Mucosa of descending colon (tissue), 3 donors: ENCODE results near the gene VARS1. TPM values are rescaled to one million over a fixed set of nuclear protein-coding genes. Genes with fewer than 3 reads are reported as not detected.

Experiments used
- ATAC-seq: fragments of 200-7000 bp; cut with Tn5 transposase; one replicate; pipeline ENCODE4 v1.9.1; 2020; ENCODE audit warnings: mild to moderate bottlenecking, moderate library complexity
- DNase-seq, 3 donors: peaks; one replicate each; pipeline ENCODE4 v3.0.0-alpha.2; 2020
- H3K36me3 ChIP-seq: fragments of 200-600 bp; one replicate; pipeline ENCODE4 v1.8.0; 2021; ENCODE audit warnings: low read depth, mild to moderate bottlenecking
- H3K4me1 ChIP-seq: fragments of 200-600 bp; one replicate; pipeline ENCODE4 v1.8.0; 2021; ENCODE audit warnings: low read depth, mild to moderate bottlenecking
- H3K4me3 ChIP-seq: fragments of 200-600 bp; one replicate; pipeline ENCODE4 v1.8.0; 2021; ENCODE audit warnings: mild to moderate bottlenecking
- H3K9me3 ChIP-seq: fragments of 200-600 bp; one replicate; pipeline ENCODE4 v1.8.0; 2021; ENCODE audit warnings: mild to moderate bottlenecking
- CTCF ChIP-seq: fragments of 200-600 bp; IDR thresholded peaks from one replicate; pipeline ENCODE4 v1.8.0; 2022; ENCODE audit warnings: antibody characterized with exemption, mild to moderate bottlenecking
- intact Hi-C, 2 donors: fragments of 100-400 bp; cut with DNase I in 1 of 2; cut with micrococcal nuclease in 1 of 2; formaldehyde crosslinking; loops; one replicate each; pipeline versions ENCODE4 v1.11.0 to v1.11.1; 2022; cut with DNase I, micrococcal nuclease
- total RNA-seq, 3 donors: library from RNA; stranded (reverse); fragmentation: NEBNext Ultra II Directional in 2 of 3; extraction: Animal tissue kit (Norgen Biotek cat#: 25700) in 2 of 3; gene quantifications; one replicate each; pipeline versions ENCODE4 v1.2.1 to v1.2.4, GENCODE V29; 2021 to 2023
- donor health status: DM: no; HTN: no; CAD: no; lungs with moderate emphysema.
- donor health status: DM: no; HTN: no; CAD: no.
- donor health status: DM: no; HTN: yes; CAD: no.

The VARS1 gene
- total RNA-seq, 3 donors from 2014 or later: 41.7 to 65.8 (median 45.0) TPM

DNA sequence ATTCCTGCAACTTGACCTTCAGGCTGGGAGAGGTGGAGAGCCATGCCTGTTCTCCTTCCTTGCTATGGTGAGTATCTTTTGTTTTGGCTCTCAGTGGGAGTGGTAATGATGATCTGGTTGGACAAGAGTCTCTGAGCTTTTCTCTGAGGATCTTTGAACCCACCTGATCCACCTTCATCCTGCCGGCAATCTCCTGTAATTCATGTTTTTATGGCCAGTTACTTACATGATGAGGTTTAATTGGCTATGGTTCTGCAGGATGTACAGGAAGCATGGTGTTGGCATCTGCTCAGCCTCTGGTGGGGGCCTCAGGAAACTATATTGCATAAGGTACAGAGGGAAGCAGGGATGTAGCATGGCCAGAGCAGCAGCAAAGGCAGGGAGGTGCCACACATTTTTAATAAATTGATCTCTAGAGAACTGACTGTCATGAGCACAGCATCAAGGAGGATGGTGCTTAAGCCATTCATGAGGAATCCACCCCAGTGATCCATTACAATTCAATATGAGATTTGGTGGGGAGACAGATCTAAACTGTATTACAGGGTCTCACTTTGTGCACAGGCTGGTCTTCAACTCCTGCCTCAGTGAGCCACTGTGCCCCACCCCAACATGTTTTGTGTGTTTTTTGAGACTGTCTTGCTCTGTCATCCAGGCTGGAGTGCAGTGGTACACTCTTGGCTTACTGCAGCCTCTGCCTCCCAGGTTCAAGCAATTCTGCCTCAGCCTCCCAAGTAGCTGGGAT lies 42.0 kb upstream of the VARS1 start:
- Histone ChIP-seq H3K4me3 (no peak overlapping the region), H3K36me3 (no peaks in the 10 kb centered on the region), H3K4me1 (peaks cover 36% of the 10 kb centered on the region), H3K9me3 (no peaks in the 10 kb centered on the region)
- intact Hi-C loops: no loop called here
- no peak for TF ChIP-seq CTCF
- ATAC-seq (peak; percentile 56), DNase-seq (peak in 1 of 3 donors; percentile 72)

DNA sequence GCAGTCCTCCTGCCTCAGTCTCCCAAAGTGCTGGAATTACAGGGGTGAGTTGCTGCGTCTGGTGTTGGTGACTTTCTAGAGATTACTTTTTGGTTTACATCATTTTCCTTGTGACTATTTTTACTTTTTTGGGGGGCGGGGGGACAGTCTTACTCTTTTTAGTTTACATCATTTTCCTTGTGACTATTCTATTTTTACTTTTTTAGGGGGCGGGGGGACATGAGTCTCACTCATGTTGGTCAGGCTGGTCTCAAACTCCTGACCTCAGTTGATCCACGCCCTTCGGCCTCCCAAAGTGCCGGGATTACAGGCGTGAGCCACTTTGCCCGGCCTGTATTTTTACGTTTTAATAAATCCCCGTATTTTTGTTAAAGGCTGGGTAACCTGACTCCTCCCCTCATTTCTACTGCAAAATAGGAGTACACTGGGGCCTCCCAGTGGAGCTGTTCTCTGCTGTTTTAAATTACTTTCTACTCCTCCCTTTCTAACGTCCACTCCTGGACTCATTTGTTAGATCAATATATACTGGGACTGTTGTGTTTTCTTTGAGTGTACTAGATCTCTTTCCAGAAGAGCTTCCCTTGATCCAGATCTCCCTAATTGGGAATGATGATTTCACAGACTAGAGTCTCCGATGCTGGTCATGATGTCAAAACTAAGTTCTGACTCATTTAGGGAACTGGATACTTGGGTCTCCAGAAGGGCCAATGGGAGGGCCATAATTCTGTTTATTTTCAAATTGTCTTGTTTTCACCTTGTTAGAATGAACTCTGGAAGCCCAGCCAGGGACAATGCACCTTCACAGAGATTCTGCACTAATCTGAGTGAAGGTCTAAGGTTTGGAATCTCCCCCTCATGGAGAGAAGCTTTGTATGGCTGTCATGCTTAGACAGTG lies 41.2 kb upstream of the VARS1 start:
- no peak overlapping the region for H3K4me3 ChIP-seq
- H3K4me1 ChIP-seq: peaks cover 43% of the 10 kb centered on the region
- no peaks in the 10 kb centered on the region for H3K36me3 ChIP-seq
- TF ChIP-seq CTCF: no peak
- ATAC-seq (no peak), DNase-seq (peak in 1 of 3 donors; percentile 18)
- H3K9me3 ChIP-seq: no peaks in the 10 kb centered on the region
- intact Hi-C loops: no loop called here

DNA sequence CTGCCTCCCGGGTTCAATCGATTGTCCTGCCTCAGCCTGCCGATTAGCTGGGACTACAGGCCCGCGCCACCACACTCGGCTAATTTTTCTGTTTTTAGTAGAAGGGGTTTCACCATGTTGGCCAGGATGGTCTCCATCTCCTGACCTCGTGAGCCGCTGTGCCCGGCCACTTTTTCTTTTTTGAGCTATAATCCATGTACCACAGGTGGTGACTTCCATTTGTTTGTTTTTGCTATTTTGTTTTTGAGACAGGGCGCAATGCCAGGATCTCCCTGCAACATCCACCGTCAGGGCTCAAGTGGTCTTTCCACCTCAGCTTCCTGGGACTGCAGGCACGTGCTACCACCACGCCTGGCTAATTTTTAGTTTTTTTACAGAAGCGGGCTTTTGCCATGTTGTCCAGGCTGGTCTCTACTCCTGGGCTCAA lies 40.5 kb upstream of the VARS1 start:
- intact Hi-C loops: no loop called here
- Histone ChIP-seq H3K9me3 (no peaks in the 10 kb centered on the region), H3K4me1 (peaks cover 50% of the 10 kb centered on the region), H3K36me3 (no peaks in the 10 kb centered on the region), H3K4me3 (no peak overlapping the region)
- peak in 1 of 3 donors; percentile 28 for DNase-seq
- ATAC-seq: no peak
- no peak for TF ChIP-seq CTCF

GRCh38 chr6:31834367-31835250 lies 39.1 kb upstream of the VARS1 start:
- peak; percentile 92 to 93 (median 93) for DNase-seq
- Histone ChIP-seq H3K4me1 (peaks cover 54% of the 10 kb centered on the region), H3K9me3 (no peaks in the 10 kb centered on the region), H3K36me3 (no peaks in the 10 kb centered on the region), H3K4me3 (peak overlapping the region; percentile 90)
- no peak for TF ChIP-seq CTCF
- ATAC-seq: peak; percentile 84
- intact Hi-C loops: loop anchor here in 1 of 2 donors (5.0 kb wide), 1 partner anchor 102 kb away; no protein-coding TSS in a partner anchor
